ENCODE measurements around the gene CD151.
A peak's percentile ranks its signal among the peaks of the same experiment; 100 is the strongest.

The CD151 gene

GRCh38 chr11:844693-845644 is 12.2 kb downstream of the CD151 start:
- H3K4me3 Mint-ChIP-seq = no peak overlapping the region
- peaks cover 10% of the 10 kb centered on the region for H3K4me1 Mint-ChIP-seq (ENCODE audit: low read depth)
- DNase-seq (ENCODE audit: low spot score) = no peak
- peaks cover 4% of the 10 kb centered on the region for H3K36me3 Mint-ChIP-seq (ENCODE audit: low read depth)
- no peaks in the 10 kb centered on the region for H3K9me3 Mint-ChIP-seq
- no peak overlapping the region for H3K27ac Mint-ChIP-seq
- peaks cover 8% of the 10 kb centered on the region for H3K27me3 Mint-ChIP-seq (ENCODE audit: low read depth)

GRCh38 chr11:845872-846495 is 13.2 kb downstream of the CD151 start:
- DNase-seq (ENCODE audit: low spot score) = no peak
- no peaks in the 10 kb centered on the region for H3K9me3 Mint-ChIP-seq
- peaks cover 8% of the 10 kb centered on the region for H3K27me3 Mint-ChIP-seq (ENCODE audit: low read depth)
- no peaks in the 10 kb centered on the region for H3K36me3 Mint-ChIP-seq (ENCODE audit: low read depth)
- no peak overlapping the region for H3K4me3 Mint-ChIP-seq
- H3K27ac Mint-ChIP-seq = no peak overlapping the region
- H3K4me1 Mint-ChIP-seq (ENCODE audit: low read depth) = peaks cover 4% of the 10 kb centered on the region

- no peak for DNase-seq (ENCODE audit: low spot score)
- H3K27me3 Mint-ChIP-seq (ENCODE audit: low read depth) = peaks cover 8% of the 10 kb centered on the region
- no peaks in the 10 kb centered on the region for H3K36me3 Mint-ChIP-seq (ENCODE audit: low read depth)
- no peaks in the 10 kb centered on the region for H3K9me3 Mint-ChIP-seq
- no peak overlapping the region for H3K4me3 Mint-ChIP-seq
- H3K27ac Mint-ChIP-seq = no peak overlapping the region
- peaks cover 4% of the 10 kb centered on the region for H3K4me1 Mint-ChIP-seq (ENCODE audit: low read depth)
These were observed 13.8 kb downstream of the CD151 start for GRCh38 chr11:846496-847098.

GRCh38 chr11:847876-848275 is 15.1 kb downstream of the CD151 start:
- H3K27me3 Mint-ChIP-seq (ENCODE audit: low read depth) = peaks cover 8% of the 10 kb centered on the region
- no peak overlapping the region for H3K27ac Mint-ChIP-seq
- H3K9me3 Mint-ChIP-seq = no peaks in the 10 kb centered on the region
- no peaks in the 10 kb centered on the region for H3K36me3 Mint-ChIP-seq (ENCODE audit: low read depth)
- no peak for DNase-seq (ENCODE audit: low spot score)
- peaks cover 4% of the 10 kb centered on the region for H3K4me1 Mint-ChIP-seq (ENCODE audit: low read depth)
- H3K4me3 Mint-ChIP-seq = no peak overlapping the region

GRCh38 chr11:848380-848931 is 15.7 kb downstream of the CD151 start:
- H3K36me3 Mint-ChIP-seq (ENCODE audit: low read depth) = no peaks in the 10 kb centered on the region
- H3K9me3 Mint-ChIP-seq = no peaks in the 10 kb centered on the region
- H3K27me3 Mint-ChIP-seq (ENCODE audit: low read depth) = peaks cover 8% of the 10 kb centered on the region
- peak; percentile 52 for DNase-seq (ENCODE audit: low spot score)
- H3K27ac Mint-ChIP-seq = no peak overlapping the region
- H3K4me3 Mint-ChIP-seq = peak overlapping the region; percentile 55
- H3K4me1 Mint-ChIP-seq (ENCODE audit: low read depth) = peaks cover 4% of the 10 kb centered on the region

GRCh38 chr11:849104-849824 is 16.5 kb downstream of the CD151 start:
- peak overlapping the region; percentile 64 for H3K4me3 Mint-ChIP-seq
- H3K27me3 Mint-ChIP-seq (ENCODE audit: low read depth) = peaks cover 8% of the 10 kb centered on the region

GRCh38 chr11:849951-850774 is 17.4 kb downstream of the CD151 start:
- Mint-ChIP-seq H3K9me3 (no peaks in the 10 kb centered on the region), H3K36me3 (ENCODE audit: low read depth) (no peaks in the 10 kb centered on the region), H3K27ac (no peak overlapping the region), H3K27me3 (ENCODE audit: low read depth) (peaks cover 8% of the 10 kb centered on the region), H3K4me3 (no peak overlapping the region), H3K4me1 (ENCODE audit: low read depth) (no peaks in the 10 kb centered on the region)
- no peak for DNase-seq (ENCODE audit: low spot score)

More at GRCh38 chr11:849104-849824, 16.5 kb downstream of the CD151 start:
- Mint-ChIP-seq H3K36me3 (ENCODE audit: low read depth) (no peaks in the 10 kb centered on the region), H3K4me1 (ENCODE audit: low read depth) (no peaks in the 10 kb centered on the region), H3K9me3 (no peaks in the 10 kb centered on the region), H3K27ac (no peak overlapping the region)
- no peak for DNase-seq (ENCODE audit: low spot score)

- H3K27ac Mint-ChIP-seq = no peak overlapping the region
- H3K36me3 Mint-ChIP-seq (ENCODE audit: low read depth) = no peaks in the 10 kb centered on the region
- peaks cover 8% of the 10 kb centered on the region for H3K27me3 Mint-ChIP-seq (ENCODE audit: low read depth)
- H3K4me3 Mint-ChIP-seq = no peak overlapping the region
- DNase-seq (ENCODE audit: low spot score) = no peak
- H3K9me3 Mint-ChIP-seq = no peaks in the 10 kb centered on the region
- H3K4me1 Mint-ChIP-seq (ENCODE audit: low read depth) = no peaks in the 10 kb centered on the region
These were observed 18.3 kb downstream of the CD151 start for GRCh38 chr11:850775-851763.

- Mint-ChIP-seq H3K27me3 (ENCODE audit: low read depth) (peaks cover 8% of the 10 kb centered on the region), H3K27ac (no peak overlapping the region), H3K4me3 (no peak overlapping the region)
These were observed 20.0 kb downstream of the CD151 start for GRCh38 chr11:852762-853161.

GRCh38 chr11:853682-854448 is 21.1 kb downstream of the CD151 start:
- DNase-seq (ENCODE audit: low spot score) = no peak
- Mint-ChIP-seq H3K4me1 (ENCODE audit: low read depth) (no peaks in the 10 kb centered on the region), H3K27ac (no peak overlapping the region), H3K4me3 (no peak overlapping the region), H3K36me3 (ENCODE audit: low read depth) (no peaks in the 10 kb centered on the region), H3K27me3 (ENCODE audit: low read depth) (peaks cover 3% of the 10 kb centered on the region), H3K9me3 (no peaks in the 10 kb centered on the region)

More at GRCh38 chr11:852762-853161, 20.0 kb downstream of the CD151 start:
- Mint-ChIP-seq H3K9me3 (no peaks in the 10 kb centered on the region), H3K4me1 (ENCODE audit: low read depth) (no peaks in the 10 kb centered on the region), H3K36me3 (ENCODE audit: low read depth) (no peaks in the 10 kb centered on the region)
- no peak for DNase-seq (ENCODE audit: low spot score)

GRCh38 chr11:854601-855329 is 22.0 kb downstream of the CD151 start:
- H3K27ac Mint-ChIP-seq = no peak overlapping the region
- no peaks in the 10 kb centered on the region for H3K9me3 Mint-ChIP-seq
- H3K4me1 Mint-ChIP-seq (ENCODE audit: low read depth) = no peaks in the 10 kb centered on the region
- no peak overlapping the region for H3K4me3 Mint-ChIP-seq
- no peaks in the 10 kb centered on the region for H3K27me3 Mint-ChIP-seq (ENCODE audit: low read depth)
- no peak for DNase-seq (ENCODE audit: low spot score)
- H3K36me3 Mint-ChIP-seq (ENCODE audit: low read depth) = no peaks in the 10 kb centered on the region
